SK-N-SH treated with all-trans-retinoic acid at 6 μM for 48 hours (cell line): ENCODE results near the gene MSLN.

Source experiments
- PPARA ChIP-seq: fragments of 250-450 bp; sonication (Bioruptor Pico); IDR thresholded peaks from 2 replicates; pipeline ENCODE4 v1.5.0; 2020; ENCODE audit warnings: mild to moderate bottlenecking, borderline replicate concordance
- TOX ChIP-seq: fragments of 250-450 bp; sonication (Bioruptor Pico); IDR thresholded peaks from 2 replicates; pipeline ENCODE4 v1.8.0; 2021; ENCODE audit warnings: mild to moderate bottlenecking, moderate library complexity, borderline replicate concordance
- ZFP3 ChIP-seq: fragments of 250-450 bp; sonication (Bioruptor Pico); IDR thresholded peaks from 2 replicates; pipeline ENCODE4 v1.5.0; 2020; ENCODE audit warnings: mild to moderate bottlenecking, moderate library complexity
- ZFP30 ChIP-seq: fragments of 450-650 bp; formaldehyde crosslinking; IDR thresholded peaks from 2 replicates; pipeline ENCODE4 v1.5.0; 2022; ENCODE audit warnings: mild to moderate bottlenecking, moderate library complexity
- ZNF70 ChIP-seq: fragments of 450-650 bp; formaldehyde crosslinking; IDR thresholded peaks from 2 replicates; pipeline ENCODE4 v1.5.0; 2020; ENCODE audit warnings: mild to moderate bottlenecking, moderate library complexity
- TF ChIP-seq, protein P1 (sequence below): fragments of 250-450 bp; sonication (Bioruptor Pico); IDR thresholded peaks from 2 replicates; pipeline ENCODE4 v1.5.1; 2021; ENCODE audit warnings: mild to moderate bottlenecking, moderate library complexity
- TF ChIP-seq, protein P2 (sequence below): fragments of 250-450 bp; sonication (Bioruptor Pico); IDR thresholded peaks from 2 replicates; pipeline ENCODE4 v1.5.0; 2020; ENCODE audit warnings: mild to moderate bottlenecking, moderate library complexity
- TF ChIP-seq, protein P3 (sequence below): fragments of 250-450 bp; sonication (Bioruptor Pico); IDR thresholded peaks from 2 replicates; pipeline ENCODE4 v1.5.1; 2020; ENCODE audit warnings: low read depth, mild to moderate bottlenecking, moderate library complexity
- TF ChIP-seq, protein P4 (sequence below): fragments of 250-450 bp; sonication (Bioruptor Pico); IDR thresholded peaks from 2 replicates; pipeline ENCODE4 v1.8.0; 2020; ENCODE audit warnings: mild to moderate bottlenecking, moderate library complexity, borderline replicate concordance

DNA sequence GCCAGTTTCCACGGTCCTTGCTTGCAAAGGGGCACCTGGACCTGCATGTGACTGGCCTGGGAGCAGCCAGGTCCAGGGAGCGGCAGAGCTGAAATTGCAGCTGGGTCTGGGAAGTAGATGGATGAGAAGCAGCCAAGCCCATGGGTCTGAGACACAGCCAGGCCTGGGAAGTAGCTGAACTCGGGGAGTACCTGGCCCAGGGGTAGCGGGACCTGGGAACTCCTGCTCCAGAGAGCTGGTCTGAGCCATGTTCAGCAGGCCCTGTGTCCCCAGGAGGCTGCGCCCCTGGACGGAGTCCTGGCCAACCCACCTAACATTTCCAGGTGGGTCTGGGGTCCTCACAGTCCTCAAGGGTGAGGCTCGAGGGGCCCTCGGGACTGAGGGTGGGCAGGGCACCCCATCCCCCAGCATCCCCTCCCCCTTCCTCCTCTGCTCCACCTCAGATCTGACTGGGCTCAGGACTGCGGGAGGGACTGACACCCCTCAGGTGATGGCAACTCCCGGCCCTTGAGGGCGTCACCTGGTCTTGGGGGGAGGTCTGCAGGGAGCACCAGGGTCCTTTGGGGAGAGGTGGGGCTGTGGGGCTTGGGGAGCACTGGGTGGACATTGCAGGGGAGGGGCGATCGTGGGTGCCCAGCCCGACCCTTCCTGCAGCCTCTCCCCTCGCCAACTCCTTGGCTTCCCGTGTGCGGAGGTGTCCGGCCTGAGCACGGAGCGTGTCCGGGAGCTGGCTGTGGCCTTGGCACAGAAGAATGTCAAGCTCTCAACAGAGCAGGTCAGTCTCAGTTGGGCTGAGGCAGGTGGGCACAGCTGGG is 3.0 kb downstream of the MSLN start:
- TF ChIP-seq TOX = no peak
- TF ChIP-seq, protein P1, sequence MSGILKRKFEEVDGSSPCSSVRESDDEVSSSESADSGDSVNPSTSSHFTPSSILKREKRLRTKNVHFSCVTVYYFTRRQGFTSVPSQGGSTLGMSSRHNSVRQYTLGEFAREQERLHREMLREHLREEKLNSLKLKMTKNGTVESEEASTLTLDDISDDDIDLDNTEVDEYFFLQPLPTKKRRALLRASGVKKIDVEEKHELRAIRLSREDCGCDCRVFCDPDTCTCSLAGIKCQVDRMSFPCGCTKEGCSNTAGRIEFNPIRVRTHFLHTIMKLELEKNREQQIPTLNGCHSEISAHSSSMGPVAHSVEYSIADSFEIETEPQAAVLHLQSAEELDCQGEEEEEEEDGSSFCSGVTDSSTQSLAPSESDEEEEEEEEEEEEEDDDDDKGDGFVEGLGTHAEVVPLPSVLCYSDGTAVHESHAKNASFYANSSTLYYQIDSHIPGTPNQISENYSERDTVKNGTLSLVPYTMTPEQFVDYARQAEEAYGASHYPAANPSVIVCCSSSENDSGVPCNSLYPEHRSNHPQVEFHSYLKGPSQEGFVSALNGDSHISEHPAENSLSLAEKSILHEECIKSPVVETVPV (CRISPR knock-in tag) = no peak
- TF ChIP-seq, protein P2, sequence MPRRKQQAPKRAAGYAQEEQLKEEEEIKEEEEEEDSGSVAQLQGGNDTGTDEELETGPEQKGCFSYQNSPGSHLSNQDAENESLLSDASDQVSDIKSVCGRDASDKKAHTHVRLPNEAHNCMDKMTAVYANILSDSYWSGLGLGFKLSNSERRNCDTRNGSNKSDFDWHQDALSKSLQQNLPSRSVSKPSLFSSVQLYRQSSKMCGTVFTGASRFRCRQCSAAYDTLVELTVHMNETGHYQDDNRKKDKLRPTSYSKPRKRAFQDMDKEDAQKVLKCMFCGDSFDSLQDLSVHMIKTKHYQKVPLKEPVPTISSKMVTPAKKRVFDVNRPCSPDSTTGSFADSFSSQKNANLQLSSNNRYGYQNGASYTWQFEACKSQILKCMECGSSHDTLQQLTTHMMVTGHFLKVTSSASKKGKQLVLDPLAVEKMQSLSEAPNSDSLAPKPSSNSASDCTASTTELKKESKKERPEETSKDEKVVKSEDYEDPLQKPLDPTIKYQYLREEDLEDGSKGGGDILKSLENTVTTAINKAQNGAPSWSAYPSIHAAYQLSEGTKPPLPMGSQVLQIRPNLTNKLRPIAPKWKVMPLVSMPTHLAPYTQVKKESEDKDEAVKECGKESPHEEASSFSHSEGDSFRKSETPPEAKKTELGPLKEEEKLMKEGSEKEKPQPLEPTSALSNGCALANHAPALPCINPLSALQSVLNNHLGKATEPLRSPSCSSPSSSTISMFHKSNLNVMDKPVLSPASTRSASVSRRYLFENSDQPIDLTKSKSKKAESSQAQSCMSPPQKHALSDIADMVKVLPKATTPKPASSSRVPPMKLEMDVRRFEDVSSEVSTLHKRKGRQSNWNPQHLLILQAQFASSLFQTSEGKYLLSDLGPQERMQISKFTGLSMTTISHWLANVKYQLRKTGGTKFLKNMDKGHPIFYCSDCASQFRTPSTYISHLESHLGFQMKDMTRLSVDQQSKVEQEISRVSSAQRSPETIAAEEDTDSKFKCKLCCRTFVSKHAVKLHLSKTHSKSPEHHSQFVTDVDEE (CRISPR knock-in tag) = no peak
- TF ChIP-seq ZNF70 = no peak
- TF ChIP-seq ZFP30 = no peak
- no peak for TF ChIP-seq ZFP3
- TF ChIP-seq, protein P3, sequence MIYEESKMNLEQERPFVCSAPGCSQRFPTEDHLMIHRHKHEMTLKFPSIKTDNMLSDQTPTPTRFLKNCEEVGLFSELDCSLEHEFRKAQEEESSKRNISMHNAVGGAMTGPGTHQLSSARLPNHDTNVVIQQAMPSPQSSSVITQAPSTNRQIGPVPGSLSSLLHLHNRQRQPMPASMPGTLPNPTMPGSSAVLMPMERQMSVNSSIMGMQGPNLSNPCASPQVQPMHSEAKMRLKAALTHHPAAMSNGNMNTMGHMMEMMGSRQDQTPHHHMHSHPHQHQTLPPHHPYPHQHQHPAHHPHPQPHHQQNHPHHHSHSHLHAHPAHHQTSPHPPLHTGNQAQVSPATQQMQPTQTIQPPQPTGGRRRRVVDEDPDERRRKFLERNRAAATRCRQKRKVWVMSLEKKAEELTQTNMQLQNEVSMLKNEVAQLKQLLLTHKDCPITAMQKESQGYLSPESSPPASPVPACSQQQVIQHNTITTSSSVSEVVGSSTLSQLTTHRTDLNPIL (CRISPR knock-in tag) = no peak
- TF ChIP-seq, protein P4, sequence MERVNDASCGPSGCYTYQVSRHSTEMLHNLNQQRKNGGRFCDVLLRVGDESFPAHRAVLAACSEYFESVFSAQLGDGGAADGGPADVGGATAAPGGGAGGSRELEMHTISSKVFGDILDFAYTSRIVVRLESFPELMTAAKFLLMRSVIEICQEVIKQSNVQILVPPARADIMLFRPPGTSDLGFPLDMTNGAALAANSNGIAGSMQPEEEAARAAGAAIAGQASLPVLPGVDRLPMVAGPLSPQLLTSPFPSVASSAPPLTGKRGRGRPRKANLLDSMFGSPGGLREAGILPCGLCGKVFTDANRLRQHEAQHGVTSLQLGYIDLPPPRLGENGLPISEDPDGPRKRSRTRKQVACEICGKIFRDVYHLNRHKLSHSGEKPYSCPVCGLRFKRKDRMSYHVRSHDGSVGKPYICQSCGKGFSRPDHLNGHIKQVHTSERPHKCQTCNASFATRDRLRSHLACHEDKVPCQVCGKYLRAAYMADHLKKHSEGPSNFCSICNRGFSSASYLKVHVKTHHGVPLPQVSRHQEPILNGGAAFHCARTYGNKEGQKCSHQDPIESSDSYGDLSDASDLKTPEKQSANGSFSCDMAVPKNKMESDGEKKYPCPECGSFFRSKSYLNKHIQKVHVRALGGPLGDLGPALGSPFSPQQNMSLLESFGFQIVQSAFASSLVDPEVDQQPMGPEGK (CRISPR knock-in tag) = no peak
- no peak for TF ChIP-seq PPARA (CRISPR knock-in tag)
